Neural cell (in vitro differentiated cells): ENCODE data around the gene ATG4C. TPM values are rescaled to one million over a fixed set of nuclear protein-coding genes. Genes with fewer than 3 reads are reported as not detected.

Source experiments
- H2AFZ ChIP-seq: fragments of 200-600, 300-800 bp; sonication (generic), shearing (Covaris generic); 2 replicates; pipeline ENCODE4 v1.6.0; 2014; ENCODE audit warnings: low read depth, mild to moderate bottlenecking, antibody characterized with exemption, low read length, moderate library complexity
- H3F3A ChIP-seq: fragments of 200-600 bp; shearing (Covaris generic); 2 replicates; pipeline ENCODE4 v1.6.1; 2016; ENCODE audit warnings: mild to moderate bottlenecking, moderate library complexity, mixed read lengths, antibody characterized with exemption, low read length; ENCODE audit not compliant: insufficient read depth, poor library complexity, severe bottlenecking
- H3K27ac ChIP-seq: fragments of 200-600, 300-800 bp; sonication (generic), shearing (Covaris generic); 2 replicates; pipeline ENCODE4 v1.5.1; 2014; ENCODE audit warnings: mild to moderate bottlenecking, low read length, moderate library complexity
- H3K27me3 ChIP-seq: fragments of 300-800, 200-600 bp; sonication (generic), shearing (Covaris generic); 2 replicates; pipeline ENCODE4 v1.6.0; 2014; ENCODE audit warnings: mild to moderate bottlenecking, low read depth, low read length, moderate library complexity; ENCODE audit not compliant: insufficient read depth
- H3K36me3 ChIP-seq: fragments of 300-800, 200-600 bp; sonication (generic), shearing (Covaris generic); 2 replicates; pipeline ENCODE4 v1.5.1; 2014; ENCODE audit warnings: mild to moderate bottlenecking, antibody characterized with exemption, low read length, moderate library complexity; ENCODE audit not compliant: insufficient read depth
- H3K4me2 ChIP-seq: fragments of 300-800, 200-600 bp; sonication (generic), shearing (Covaris generic); 2 replicates; pipeline ENCODE4 v1.6.0; 2014; ENCODE audit warnings: mild to moderate bottlenecking, low read length
- H3K4me3 ChIP-seq: fragments of 300-800, 200-600 bp; sonication (generic), shearing (Covaris generic); 2 replicates; pipeline ENCODE4 v1.5.1; 2014; ENCODE audit warnings: mild to moderate bottlenecking, low read length, moderate library complexity
- H3K79me2 ChIP-seq: fragments of 200-600 bp; shearing (Covaris generic); replicated peaks from 2 replicates; pipeline ENCODE4 v1.6.0; 2014; ENCODE audit warnings: mild to moderate bottlenecking, low read length, moderate library complexity; ENCODE audit not compliant: insufficient read depth
- H3K9ac ChIP-seq: fragments of 300-800, 200-600 bp; sonication (generic), shearing (Covaris generic); 2 replicates; pipeline ENCODE4 v1.6.1; 2016; ENCODE audit warnings: mild to moderate bottlenecking, low read length, mixed read lengths
- H3K9me2 ChIP-seq: fragments of 200-600 bp; shearing (Covaris generic); 2 replicates; pipeline ENCODE4 v1.6.1; 2016; ENCODE audit warnings: mild to moderate bottlenecking, low read length, mixed read lengths; ENCODE audit not compliant: insufficient read depth
- H3K9me3 ChIP-seq: fragments of 200-600, 300-800 bp; sonication (generic), shearing (Covaris generic); 2 replicates; pipeline ENCODE4 v1.6.1; 2016; ENCODE audit warnings: mild to moderate bottlenecking, mixed run types, low read length, moderate library complexity, mixed read lengths
- H4K20me1 ChIP-seq: fragments of 200-600 bp; shearing (Covaris generic); 2 replicates; pipeline ENCODE4 v1.6.1; 2016; ENCODE audit warnings: mild to moderate bottlenecking, mixed run types; ENCODE audit not compliant: insufficient read depth
- EP300 ChIP-seq: fragments of 450-650 bp; conservative IDR thresholded peaks from 2 replicates; pipeline ENCODE4 v1.6.1; 2014; ENCODE audit warnings: antibody characterized with exemption, mild to moderate bottlenecking, moderate library complexity; ENCODE audit not compliant: poor library complexity, severe bottlenecking
- EZH2 ChIP-seq: fragments of 200-600, 300-800 bp; shearing (Covaris generic), sonication (generic); IDR thresholded peaks from 2 replicates; pipeline ENCODE4 v1.6.1; 2014; ENCODE audit warnings: antibody characterized with exemption, low read length, borderline replicate concordance, mild to moderate bottlenecking; ENCODE audit not compliant: insufficient read depth, poor library complexity, severe bottlenecking
- MXI1 ChIP-seq: fragments of 450-650 bp; conservative IDR thresholded peaks from 2 replicates; pipeline ENCODE4 v1.6.1; 2014; ENCODE audit warnings: antibody characterized with exemption, mild to moderate bottlenecking; ENCODE audit not compliant: poor library complexity, severe bottlenecking
- POLR2AphosphoS5 ChIP-seq: IDR thresholded peaks from 2 replicates; pipeline ENCODE4 v1.6.1; 2012
- RAD21 ChIP-seq: fragments of 450-650 bp; conservative IDR thresholded peaks from 2 replicates; pipeline ENCODE4 v1.6.1; 2014; ENCODE audit warnings: antibody characterized with exemption, mild to moderate bottlenecking, moderate library complexity
- SMC3 ChIP-seq: fragments of 450-650 bp; conservative IDR thresholded peaks from 2 replicates; pipeline ENCODE4 v1.6.1; 2014; ENCODE audit warnings: antibody characterized with exemption, mild to moderate bottlenecking, moderate library complexity; ENCODE audit not compliant: poor library complexity
- TAF1 ChIP-seq: IDR thresholded peaks from 2 replicates; pipeline ENCODE4 v1.6.1; 2012; ENCODE audit warnings: low read depth
- polyA plus RNA-seq: library from polyadenylated mRNA; depleted of rRNA; stranded (reverse); fragments of >200 nt; gene quantifications from 2 replicates; pipeline ENCODE4 v1.2.3, GENCODE V29; 2014
- TF ChIP-seq, protein P1 (sequence below): fragments of 450-650 bp; IDR thresholded peaks from 2 replicates; pipeline ENCODE4 v1.5.1; 2014; ENCODE audit warnings: antibody characterized with exemption, mild to moderate bottlenecking, moderate library complexity; ENCODE audit not compliant: poor library complexity, severe bottlenecking
- TF ChIP-seq, protein P2 (sequence below): IDR thresholded peaks from 2 replicates; pipeline ENCODE4 v1.6.1; 2012; ENCODE audit warnings: borderline replicate concordance

Gene ATG4C
- polyA plus RNA-seq, 1 donor from 2014 or later: 11.0 TPM

DNA sequence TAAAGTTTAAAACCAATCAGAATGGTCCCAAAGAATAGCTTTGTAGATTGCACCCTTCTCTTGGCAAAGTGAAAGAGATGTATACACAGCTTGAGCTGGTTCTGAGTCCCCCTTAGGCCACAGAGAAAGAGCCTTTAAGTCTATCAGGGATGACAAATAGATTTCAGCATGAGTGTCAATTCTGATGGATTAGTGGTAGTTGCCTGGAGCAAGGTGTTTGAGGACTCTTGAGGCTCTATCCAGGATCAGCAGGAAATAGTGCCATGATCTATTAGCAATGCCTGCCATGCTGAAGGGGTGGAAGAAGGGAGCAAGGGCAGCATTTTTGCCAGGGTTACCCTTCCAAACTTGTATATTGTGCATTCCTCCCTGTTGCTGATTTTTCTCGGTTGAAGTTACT lies 116.6 kb downstream of the ATG4C start:
- Histone ChIP-seq H3F3A (no peaks in the 10 kb centered on the region), H3K27ac (no peak overlapping the region), H3K79me2 (no peaks in the 10 kb centered on the region), H3K9me2 (no peaks in the 10 kb centered on the region), H3K9me3 (no peaks in the 10 kb centered on the region), H3K4me3 (no peak overlapping the region), H3K9ac (no peak overlapping the region), H2AFZ (no peak overlapping the region), H4K20me1 (no peaks in the 10 kb centered on the region), H3K27me3 (no peaks in the 10 kb centered on the region), H3K36me3 (no peaks in the 10 kb centered on the region), H3K4me2 (no peak overlapping the region)
- TF ChIP-seq SMC3: no peak
- TF ChIP-seq TAF1: no peak
- TF ChIP-seq, protein P1, sequence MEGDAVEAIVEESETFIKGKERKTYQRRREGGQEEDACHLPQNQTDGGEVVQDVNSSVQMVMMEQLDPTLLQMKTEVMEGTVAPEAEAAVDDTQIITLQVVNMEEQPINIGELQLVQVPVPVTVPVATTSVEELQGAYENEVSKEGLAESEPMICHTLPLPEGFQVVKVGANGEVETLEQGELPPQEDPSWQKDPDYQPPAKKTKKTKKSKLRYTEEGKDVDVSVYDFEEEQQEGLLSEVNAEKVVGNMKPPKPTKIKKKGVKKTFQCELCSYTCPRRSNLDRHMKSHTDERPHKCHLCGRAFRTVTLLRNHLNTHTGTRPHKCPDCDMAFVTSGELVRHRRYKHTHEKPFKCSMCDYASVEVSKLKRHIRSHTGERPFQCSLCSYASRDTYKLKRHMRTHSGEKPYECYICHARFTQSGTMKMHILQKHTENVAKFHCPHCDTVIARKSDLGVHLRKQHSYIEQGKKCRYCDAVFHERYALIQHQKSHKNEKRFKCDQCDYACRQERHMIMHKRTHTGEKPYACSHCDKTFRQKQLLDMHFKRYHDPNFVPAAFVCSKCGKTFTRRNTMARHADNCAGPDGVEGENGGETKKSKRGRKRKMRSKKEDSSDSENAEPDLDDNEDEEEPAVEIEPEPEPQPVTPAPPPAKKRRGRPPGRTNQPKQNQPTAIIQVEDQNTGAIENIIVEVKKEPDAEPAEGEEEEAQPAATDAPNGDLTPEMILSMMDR: no peak
- TF ChIP-seq, protein P2, sequence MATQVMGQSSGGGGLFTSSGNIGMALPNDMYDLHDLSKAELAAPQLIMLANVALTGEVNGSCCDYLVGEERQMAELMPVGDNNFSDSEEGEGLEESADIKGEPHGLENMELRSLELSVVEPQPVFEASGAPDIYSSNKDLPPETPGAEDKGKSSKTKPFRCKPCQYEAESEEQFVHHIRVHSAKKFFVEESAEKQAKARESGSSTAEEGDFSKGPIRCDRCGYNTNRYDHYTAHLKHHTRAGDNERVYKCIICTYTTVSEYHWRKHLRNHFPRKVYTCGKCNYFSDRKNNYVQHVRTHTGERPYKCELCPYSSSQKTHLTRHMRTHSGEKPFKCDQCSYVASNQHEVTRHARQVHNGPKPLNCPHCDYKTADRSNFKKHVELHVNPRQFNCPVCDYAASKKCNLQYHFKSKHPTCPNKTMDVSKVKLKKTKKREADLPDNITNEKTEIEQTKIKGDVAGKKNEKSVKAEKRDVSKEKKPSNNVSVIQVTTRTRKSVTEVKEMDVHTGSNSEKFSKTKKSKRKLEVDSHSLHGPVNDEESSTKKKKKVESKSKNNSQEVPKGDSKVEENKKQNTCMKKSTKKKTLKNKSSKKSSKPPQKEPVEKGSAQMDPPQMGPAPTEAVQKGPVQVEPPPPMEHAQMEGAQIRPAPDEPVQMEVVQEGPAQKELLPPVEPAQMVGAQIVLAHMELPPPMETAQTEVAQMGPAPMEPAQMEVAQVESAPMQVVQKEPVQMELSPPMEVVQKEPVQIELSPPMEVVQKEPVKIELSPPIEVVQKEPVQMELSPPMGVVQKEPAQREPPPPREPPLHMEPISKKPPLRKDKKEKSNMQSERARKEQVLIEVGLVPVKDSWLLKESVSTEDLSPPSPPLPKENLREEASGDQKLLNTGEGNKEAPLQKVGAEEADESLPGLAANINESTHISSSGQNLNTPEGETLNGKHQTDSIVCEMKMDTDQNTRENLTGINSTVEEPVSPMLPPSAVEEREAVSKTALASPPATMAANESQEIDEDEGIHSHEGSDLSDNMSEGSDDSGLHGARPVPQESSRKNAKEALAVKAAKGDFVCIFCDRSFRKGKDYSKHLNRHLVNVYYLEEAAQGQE: no peak
- no peak for TF ChIP-seq MXI1
- no peak for TF ChIP-seq POLR2AphosphoS5

DNA sequence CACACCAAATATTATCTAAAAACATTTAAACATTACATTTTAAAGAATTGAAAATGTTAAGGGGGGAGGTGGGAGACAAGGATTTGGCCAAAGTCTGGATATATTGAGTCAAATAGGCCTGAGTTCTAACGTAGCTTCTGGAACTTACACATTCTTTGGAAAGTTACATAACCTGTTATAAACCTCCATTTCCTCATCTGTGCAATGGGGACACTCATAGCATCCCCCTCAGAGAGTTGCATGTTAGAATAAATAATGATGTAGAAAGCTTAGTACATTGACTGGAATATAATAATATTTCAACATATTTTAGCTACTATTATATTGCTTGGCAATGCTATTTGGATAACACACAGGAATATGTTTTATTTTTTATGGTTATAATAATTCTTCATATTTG lies 117.7 kb downstream of the ATG4C start:
- H2AFZ ChIP-seq: no peak overlapping the region
- no peaks in the 10 kb centered on the region for H3F3A ChIP-seq
- H3K4me2 ChIP-seq: no peak overlapping the region
- no peak overlapping the region for H3K27ac ChIP-seq
- no peaks in the 10 kb centered on the region for H3K79me2 ChIP-seq
- H3K9me3 ChIP-seq: no peaks in the 10 kb centered on the region
- H4K20me1 ChIP-seq: no peaks in the 10 kb centered on the region
- TF ChIP-seq EP300 (no peak), SMC3 (no peak), EZH2 (no peak), RAD21 (no peak), POLR2AphosphoS5 (no peak), MXI1 (no peak), TAF1 (no peak)
- TF ChIP-seq, protein P1: no peak
- TF ChIP-seq, protein P2: no peak
- H3K9me2 ChIP-seq: no peaks in the 10 kb centered on the region
- no peaks in the 10 kb centered on the region for H3K36me3 ChIP-seq
- H3K27me3 ChIP-seq: no peaks in the 10 kb centered on the region
- H3K9ac ChIP-seq: no peak overlapping the region
- no peak overlapping the region for H3K4me3 ChIP-seq
